Testis (tissue), 3 donors: ENCODE measurements around the gene ALDH1B1. TPM values are rescaled to one million over a fixed set of nuclear protein-coding genes. Genes with fewer than 3 reads are reported as not detected.

Experiments used
- DNase-seq: peaks from one replicate; pipeline ENCODE4 v3.0.0-alpha.2; 2019
- H3K27ac ChIP-seq, 2 donors: fragments of 200-600 bp; sonication (generic); one replicate each; pipeline ENCODE4 v1.5.1; 2019
- H3K27me3 ChIP-seq: fragments of 200-600 bp; sonication (generic); one replicate; pipeline ENCODE4 v1.5.1; 2019
- H3K36me3 ChIP-seq: fragments of 200-600 bp; sonication (generic); one replicate; pipeline ENCODE4 v1.5.1; 2017; ENCODE audit warnings: low read depth; ENCODE audit errors: missing control alignments
- H3K4me1 ChIP-seq: fragments of 200-600 bp; sonication (generic); one replicate; pipeline ENCODE4 v1.5.1; 2019
- H3K4me3 ChIP-seq, 2 donors: fragments of 200-600 bp; sonication (generic); one replicate each; pipeline ENCODE4 v1.5.1; 2017 to 2019
- H3K9me3 ChIP-seq: fragments of 200-600 bp; sonication (generic); one replicate; pipeline ENCODE4 v1.5.1; 2017
- POLR2A ChIP-seq: fragments of 450-650 bp; IDR thresholded peaks from one replicate; pipeline ENCODE4 v1.6.1; 2017; ENCODE audit warnings: antibody characterized with exemption, mild to moderate bottlenecking, moderate library complexity
- WGBS, 2 donors: methylation state at CpG; one replicate each; pipeline ENCODE4 v1.1.5; 2018; 5-methylcytosine and 5-hydroxymethylcytosine counted together
- intact Hi-C: fragments of 100-400 bp; cut with DNase I; formaldehyde crosslinking; loops from one replicate; pipeline ENCODE4 v1.15.1; 2023; ENCODE audit warnings: low total_unique reads
- polyA plus RNA-seq: library from polyadenylated mRNA; stranded (reverse); fragments of 350-450 nt; fragmentation: Illumina TruSeq; extraction: RNeasy Lipid Tissue Mini Kit (QIAGEN cat#74804); gene quantifications from one replicate; pipeline ENCODE4 v1.2.3, GENCODE V29; 2014; ENCODE audit warnings: low read depth, low replicate concordance; ENCODE audit not compliant: insufficient read depth
- total RNA-seq, 2 donors: library from RNA; depleted of rRNA; stranded (reverse); fragments of >200 nt; gene quantifications; one replicate each; pipeline ENCODE4 v1.2.3, GENCODE V29; 2016
- TF ChIP-seq, protein P1 (sequence below), 3 experiments: fragments of 450-650 bp in 2 of 3; fragments of 200-600 bp in 1 of 3; sonication (generic) in 1 of 3; IDR thresholded peaks; one replicate each; pipeline ENCODE4 v1.5.1; 2016 to 2019; ENCODE audit warnings: antibody characterized with exemption in 3 of 3, mild to moderate bottlenecking in 2 of 3, moderate library complexity in 1 of 3

ALDH1B1 gene
- total and polyA plus RNA-seq, 3 donors from 2014 or later: 42.2 to 71.7 (median 42.4) TPM

GRCh38 chr9:38443181-38443580 is 50.7 kb downstream of the ALDH1B1 start:
- Histone ChIP-seq H3K4me3 (no peak overlapping the region), H3K4me1 (no peaks in the 10 kb centered on the region), H3K27ac (no peak overlapping the region), H3K36me3 (no peaks in the 10 kb centered on the region), H3K27me3 (no peaks in the 10 kb centered on the region), H3K9me3 (no peaks in the 10 kb centered on the region)
- TF ChIP-seq POLR2A: no peak
- TF ChIP-seq, protein P1, sequence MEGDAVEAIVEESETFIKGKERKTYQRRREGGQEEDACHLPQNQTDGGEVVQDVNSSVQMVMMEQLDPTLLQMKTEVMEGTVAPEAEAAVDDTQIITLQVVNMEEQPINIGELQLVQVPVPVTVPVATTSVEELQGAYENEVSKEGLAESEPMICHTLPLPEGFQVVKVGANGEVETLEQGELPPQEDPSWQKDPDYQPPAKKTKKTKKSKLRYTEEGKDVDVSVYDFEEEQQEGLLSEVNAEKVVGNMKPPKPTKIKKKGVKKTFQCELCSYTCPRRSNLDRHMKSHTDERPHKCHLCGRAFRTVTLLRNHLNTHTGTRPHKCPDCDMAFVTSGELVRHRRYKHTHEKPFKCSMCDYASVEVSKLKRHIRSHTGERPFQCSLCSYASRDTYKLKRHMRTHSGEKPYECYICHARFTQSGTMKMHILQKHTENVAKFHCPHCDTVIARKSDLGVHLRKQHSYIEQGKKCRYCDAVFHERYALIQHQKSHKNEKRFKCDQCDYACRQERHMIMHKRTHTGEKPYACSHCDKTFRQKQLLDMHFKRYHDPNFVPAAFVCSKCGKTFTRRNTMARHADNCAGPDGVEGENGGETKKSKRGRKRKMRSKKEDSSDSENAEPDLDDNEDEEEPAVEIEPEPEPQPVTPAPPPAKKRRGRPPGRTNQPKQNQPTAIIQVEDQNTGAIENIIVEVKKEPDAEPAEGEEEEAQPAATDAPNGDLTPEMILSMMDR (IDR thresholded peaks at IDR 0.05): no peak
- 52 to 53% methylated on average over 7 of the region's 7 CpGs for WGBS, 2 donors
- intact Hi-C loops: no loop called here
- no peak for DNase-seq

- WGBS, 2 donors: 51 to 61% methylated on average over 2 of the region's 2 CpGs
- H3K4me1 ChIP-seq: no peaks in the 10 kb centered on the region
- no peaks in the 10 kb centered on the region for H3K9me3 ChIP-seq
- no peaks in the 10 kb centered on the region for H3K27me3 ChIP-seq
- no peak for DNase-seq
- H3K27ac ChIP-seq: no peak overlapping the region
- no peaks in the 10 kb centered on the region for H3K36me3 ChIP-seq
- H3K4me3 ChIP-seq: no peak overlapping the region
- intact Hi-C loops: no loop called here
- no peak for TF ChIP-seq POLR2A
- TF ChIP-seq, protein P1 (IDR thresholded peaks at IDR 0.05): no peak
Measured at GRCh38 chr9:38443597-38443996, 51.1 kb downstream of the ALDH1B1 start.

GRCh38 chr9:38445154-38446043 is 52.9 kb downstream of the ALDH1B1 start:
- H3K36me3 ChIP-seq: no peaks in the 10 kb centered on the region
- no peak overlapping the region for H3K27ac ChIP-seq
- H3K27me3 ChIP-seq: no peaks in the 10 kb centered on the region
- H3K4me3 ChIP-seq: no peak overlapping the region
- H3K4me1 ChIP-seq: no peaks in the 10 kb centered on the region
- TF ChIP-seq, protein P1 (IDR thresholded peaks at IDR 0.05): no peak
- TF ChIP-seq POLR2A: no peak
- no peaks in the 10 kb centered on the region for H3K9me3 ChIP-seq
- WGBS, 2 donors: 72 to 77% methylated on average over 11 of the region's 11 CpGs
- DNase-seq: no peak
- intact Hi-C loops: no loop called here

GRCh38 chr9:38447703-38448102 is 55.2 kb downstream of the ALDH1B1 start:
- DNase-seq: no peak

More at GRCh38 chr9:38447703-38448102, 55.2 kb downstream of the ALDH1B1 start:
- Histone ChIP-seq H3K27ac (no peak overlapping the region), H3K27me3 (no peaks in the 10 kb centered on the region), H3K4me3 (no peak overlapping the region), H3K4me1 (no peaks in the 10 kb centered on the region), H3K36me3 (no peaks in the 10 kb centered on the region), H3K9me3 (no peaks in the 10 kb centered on the region)
- TF ChIP-seq POLR2A: no peak
- TF ChIP-seq, protein P1 (IDR thresholded peaks at IDR 0.05): no peak
- intact Hi-C loops: no loop called here
- WGBS, 2 donors: 42 to 48% methylated on average over 1 of the region's 1 CpG

Other genes with a start within 250 kb of the ALDH1B1 start
- 10 to 100 TPM; 18.0 to 18.4 TPM for gene IGFBPL1, start 31.8 kb downstream of the ALDH1B1 start, total RNA-seq
- 5.8 TPM for gene IGFBPL1, start 31.8 kb downstream of the ALDH1B1 start, polyA plus RNA-seq
- gene ANKRD18A, start 227.9 kb downstream of the ALDH1B1 start, total RNA-seq: 10 to 100 TPM; 51.7 to 80.2 TPM
- 14.2 TPM for gene ANKRD18A, start 227.9 kb downstream of the ALDH1B1 start, polyA plus RNA-seq